KMS-11 (cell line): Measurements from ENCODE around the gene ATP8A2.

Source experiments
- H2AFZ ChIP-seq: fragments of 200-600 bp; sonication (generic); 2 replicates; pipeline ENCODE4 v1.6.1; 2016; ENCODE audit warnings: antibody characterized with exemption, mixed run types, low read depth
- H3K27ac ChIP-seq: fragments of 200-600 bp; sonication (generic); 2 replicates; pipeline ENCODE4 v1.6.1; 2016; ENCODE audit warnings: mild to moderate bottlenecking, mixed run types
- H3K27me3 ChIP-seq: fragments of 200-600 bp; sonication (generic); 2 replicates; pipeline ENCODE4 v1.6.1; 2017; ENCODE audit warnings: mild to moderate bottlenecking, low read depth, mixed run types, moderate library complexity; ENCODE audit not compliant: insufficient read depth
- H3K36me3 ChIP-seq: fragments of 200-600 bp; sonication (generic); 2 replicates; pipeline ENCODE4 v1.6.1; 2017; ENCODE audit warnings: mild to moderate bottlenecking, mixed run types; ENCODE audit not compliant: insufficient read depth
- H3K4me1 ChIP-seq: fragments of 200-600 bp; sonication (generic); 2 replicates; pipeline ENCODE4 v1.6.1; 2016; ENCODE audit warnings: mild to moderate bottlenecking, low read depth, mixed run types; ENCODE audit not compliant: poor library complexity, severe bottlenecking
- H3K4me2 ChIP-seq: fragments of 200-600 bp; sonication (generic); 2 replicates; pipeline ENCODE4 v1.7.0; 2016; ENCODE audit warnings: mild to moderate bottlenecking, mixed run types
- H3K4me3 ChIP-seq: fragments of 200-600 bp; sonication (generic); IDR thresholded peaks from 2 replicates; pipeline ENCODE4 v1.6.1; 2017; ENCODE audit warnings: low read depth, low read length, mixed read lengths; ENCODE audit not compliant: insufficient read depth
- H3K79me2 ChIP-seq: fragments of 200-600 bp; sonication (generic); 2 replicates; pipeline ENCODE4 v1.6.1; 2016; ENCODE audit warnings: low read depth, mixed run types; ENCODE audit not compliant: insufficient read depth
- H3K9ac ChIP-seq: fragments of 200-600 bp; sonication (generic); 2 replicates; pipeline ENCODE4 v1.6.1; 2016; ENCODE audit warnings: mild to moderate bottlenecking, mixed run types
- H4K20me1 ChIP-seq: fragments of 200-600 bp; sonication (generic); 2 replicates; pipeline ENCODE4 v1.6.1; 2016; ENCODE audit warnings: mild to moderate bottlenecking, mixed run types; ENCODE audit not compliant: insufficient read depth
- CTCF ChIP-seq: fragments of 200-600 bp; sonication (generic); conservative IDR thresholded peaks from 2 replicates; pipeline ENCODE4 v1.6.1; 2017; ENCODE audit warnings: low read depth, mild to moderate bottlenecking, antibody characterized with exemption, low read length, moderate library complexity, mixed read lengths

ATP8A2 gene

GRCh38 chr13:25827831-25828465 lies 456.2 kb downstream of the ATP8A2 start:
- no peak for TF ChIP-seq CTCF
- Histone ChIP-seq H3K9ac (no peak overlapping the region), H2AFZ (no peak overlapping the region), H3K36me3 (no peaks in the 10 kb centered on the region), H4K20me1 (no peaks in the 10 kb centered on the region), H3K4me1 (no peaks in the 10 kb centered on the region), H3K27ac (no peak overlapping the region), H3K27me3 (no peaks in the 10 kb centered on the region), H3K4me2 (no peak overlapping the region), H3K4me3 (no peak overlapping the region), H3K79me2 (no peaks in the 10 kb centered on the region)

GRCh38 chr13:25833761-25834160 lies 462.0 kb downstream of the ATP8A2 start:
- H3K4me2 ChIP-seq: no peak overlapping the region
- no peaks in the 10 kb centered on the region for H3K36me3 ChIP-seq
- no peak overlapping the region for H3K27ac ChIP-seq
- H3K4me1 ChIP-seq: no peaks in the 10 kb centered on the region
- no peaks in the 10 kb centered on the region for H4K20me1 ChIP-seq
- H3K27me3 ChIP-seq: no peaks in the 10 kb centered on the region
- no peak overlapping the region for H3K9ac ChIP-seq
- no peak for TF ChIP-seq CTCF
- H3K79me2 ChIP-seq: no peaks in the 10 kb centered on the region
- no peak overlapping the region for H2AFZ ChIP-seq
- H3K4me3 ChIP-seq: no peak overlapping the region

- H3K27me3 ChIP-seq: no peaks in the 10 kb centered on the region
- no peaks in the 10 kb centered on the region for H4K20me1 ChIP-seq
- H3K27ac ChIP-seq: no peak overlapping the region
- no peak overlapping the region for H3K4me2 ChIP-seq
- H3K9ac ChIP-seq: no peak overlapping the region
- no peaks in the 10 kb centered on the region for H3K79me2 ChIP-seq
- H3K4me3 ChIP-seq: no peak overlapping the region
- no peaks in the 10 kb centered on the region for H3K4me1 ChIP-seq
- H2AFZ ChIP-seq: no peak overlapping the region
- no peaks in the 10 kb centered on the region for H3K36me3 ChIP-seq
- TF ChIP-seq CTCF: no peak
Observed at GRCh38 chr13:25836574-25837336, 465.0 kb downstream of the ATP8A2 start.

- no peaks in the 10 kb centered on the region for H4K20me1 ChIP-seq
- H3K36me3 ChIP-seq: no peaks in the 10 kb centered on the region
- H2AFZ ChIP-seq: no peak overlapping the region
- no peaks in the 10 kb centered on the region for H3K27me3 ChIP-seq
- no peak overlapping the region for H3K4me3 ChIP-seq
- peaks cover 2% of the 10 kb centered on the region for H3K4me1 ChIP-seq
- no peak for TF ChIP-seq CTCF
- no peak overlapping the region for H3K27ac ChIP-seq
- no peak overlapping the region for H3K9ac ChIP-seq
- H3K4me2 ChIP-seq: no peak overlapping the region
- no peaks in the 10 kb centered on the region for H3K79me2 ChIP-seq
Observed at GRCh38 chr13:25839371-25839770, 467.6 kb downstream of the ATP8A2 start.
